ENCODE data around the gene CDH2.

CDH2 gene

DNA sequence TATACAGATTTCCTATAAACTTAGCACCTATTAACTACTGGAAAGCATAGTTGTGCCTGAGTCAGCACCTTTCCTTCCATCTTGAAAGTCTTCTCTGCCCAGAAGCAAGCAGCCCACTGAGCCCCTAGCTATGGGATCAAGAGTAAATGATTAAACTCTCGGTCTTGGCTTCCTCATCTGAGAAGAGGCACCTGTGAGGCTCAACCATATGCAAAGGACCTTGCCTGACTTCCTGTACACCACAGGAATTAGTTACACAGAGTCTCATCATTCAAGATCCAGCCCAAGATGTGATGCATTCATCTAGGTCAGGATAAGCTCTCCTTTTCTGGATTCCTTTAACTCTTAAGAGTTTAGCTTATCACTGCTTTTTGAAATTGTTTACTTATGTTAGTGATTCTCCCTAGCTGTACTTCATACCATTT is 96.0 kb downstream of the CDH2 start:
- no peak for DNase-seq

DNA sequence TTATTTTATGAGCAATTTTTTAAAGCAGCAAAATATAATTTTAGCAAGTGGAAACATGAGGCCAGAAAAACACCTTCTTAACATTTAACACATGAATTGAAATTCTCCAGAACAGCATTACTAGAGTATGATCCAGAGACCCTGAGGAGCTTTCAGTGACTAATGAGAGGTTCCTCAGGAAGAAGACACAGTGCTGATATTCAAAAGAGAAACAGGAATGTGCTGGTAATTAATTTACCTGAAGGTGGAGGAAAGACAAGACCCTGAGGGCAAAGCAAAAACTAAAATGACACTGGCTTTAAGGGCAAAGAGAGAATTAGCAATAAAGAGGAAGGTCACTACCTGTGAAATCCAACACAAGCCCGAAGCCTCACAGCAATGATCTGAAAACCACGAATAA is 97.0 kb downstream of the CDH2 start:
- DNase-seq, result no peak

DNA sequence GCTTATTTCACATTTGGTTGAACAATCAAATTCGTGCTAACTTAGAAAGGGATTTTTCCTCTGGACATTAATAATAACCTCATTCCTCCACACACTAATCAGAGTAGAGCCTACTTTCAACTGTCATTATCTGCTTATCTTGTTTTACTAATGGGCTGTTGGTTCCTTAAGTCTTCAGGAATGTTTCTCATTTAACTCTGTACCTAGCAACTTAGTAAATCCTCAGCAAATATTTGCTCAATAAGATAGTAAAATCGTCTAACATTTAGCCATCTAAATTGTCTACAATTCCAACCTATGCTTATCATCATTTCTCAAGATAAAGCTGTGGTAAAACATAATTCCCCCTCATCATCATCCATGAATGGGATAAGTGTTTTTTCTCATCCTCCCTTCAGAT is 98.1 kb downstream of the CDH2 start:
- DNase-seq, result no peak

DNA sequence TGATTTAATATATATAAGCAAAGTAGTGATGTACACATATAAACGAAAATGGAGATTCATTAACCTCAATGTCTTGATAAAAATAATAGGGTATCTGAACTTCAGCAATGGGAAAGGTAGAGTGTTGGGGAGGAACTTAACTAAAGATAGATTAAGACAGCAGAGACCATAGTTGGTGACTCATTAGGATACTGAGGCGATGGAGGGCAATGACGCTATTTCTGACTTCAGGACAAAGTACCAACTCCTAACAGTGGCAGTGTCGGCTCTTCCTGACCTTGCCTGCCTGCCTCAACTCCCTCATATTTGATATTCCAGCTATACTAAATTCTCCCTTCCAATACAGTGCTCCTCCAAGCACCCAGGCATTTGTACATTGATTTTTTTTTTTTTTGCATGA is 98.6 kb downstream of the CDH2 start:
- DNase-seq, result no peak

DNA sequence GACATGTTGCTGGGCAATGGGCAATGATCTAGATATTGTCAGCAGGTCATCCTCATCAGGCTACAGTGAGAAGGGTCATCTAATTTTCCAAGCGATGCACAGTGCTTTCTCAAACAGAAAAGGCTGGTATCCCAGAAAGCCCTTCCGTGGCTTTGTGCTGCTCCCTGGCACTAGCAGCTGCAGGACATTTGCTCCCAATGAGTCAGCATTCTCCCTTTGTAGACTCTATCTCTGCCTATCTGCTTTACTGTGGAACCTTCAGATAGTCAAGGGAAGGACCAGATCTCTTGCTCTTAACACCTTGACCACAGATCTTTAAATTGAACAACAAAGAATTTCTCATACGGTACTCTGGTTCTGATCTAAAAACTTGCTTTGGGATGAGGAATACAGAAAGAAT is 101.4 kb downstream of the CDH2 start:
- DNase-seq, result no peak

DNA sequence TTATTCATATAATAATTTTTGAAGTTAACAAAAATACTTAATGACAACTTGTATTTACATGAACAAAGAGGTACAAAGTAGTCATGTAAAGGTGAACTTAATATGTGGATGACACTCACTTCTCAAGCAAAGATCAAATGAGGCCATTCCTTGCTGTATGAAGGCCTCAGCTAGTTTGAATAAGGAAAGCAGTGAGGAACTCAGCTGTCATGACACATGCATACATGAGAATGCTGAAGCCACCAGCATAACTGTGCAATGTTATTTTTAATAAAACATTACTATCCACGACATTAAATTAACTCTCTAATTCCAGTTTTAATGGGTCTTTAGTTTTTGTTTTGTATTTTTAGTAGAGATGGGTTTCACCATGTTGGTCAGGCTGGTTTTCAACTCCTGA is 102.9 kb downstream of the CDH2 start:
- DNase-seq, result no peak

DNA sequence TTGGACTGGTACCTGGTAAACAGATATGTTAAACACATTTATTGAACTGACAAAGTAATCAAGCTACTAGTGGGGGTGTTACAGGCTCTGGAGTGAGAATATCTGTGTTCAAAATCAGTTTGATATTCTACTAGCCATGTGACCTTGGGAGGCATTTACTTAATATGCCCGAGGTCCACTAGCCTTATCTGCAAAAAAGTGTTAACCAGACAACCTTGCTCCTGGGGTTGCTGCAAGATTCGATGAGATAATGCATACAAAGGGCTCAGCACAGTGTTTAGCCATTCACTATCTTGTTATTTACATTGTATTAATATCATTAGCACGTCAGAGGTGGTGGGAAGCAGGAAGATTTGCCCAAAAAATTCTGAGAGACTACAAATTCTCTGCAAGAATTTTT is 103.3 kb downstream of the CDH2 start:
- DNase-seq, result no peak

DNA sequence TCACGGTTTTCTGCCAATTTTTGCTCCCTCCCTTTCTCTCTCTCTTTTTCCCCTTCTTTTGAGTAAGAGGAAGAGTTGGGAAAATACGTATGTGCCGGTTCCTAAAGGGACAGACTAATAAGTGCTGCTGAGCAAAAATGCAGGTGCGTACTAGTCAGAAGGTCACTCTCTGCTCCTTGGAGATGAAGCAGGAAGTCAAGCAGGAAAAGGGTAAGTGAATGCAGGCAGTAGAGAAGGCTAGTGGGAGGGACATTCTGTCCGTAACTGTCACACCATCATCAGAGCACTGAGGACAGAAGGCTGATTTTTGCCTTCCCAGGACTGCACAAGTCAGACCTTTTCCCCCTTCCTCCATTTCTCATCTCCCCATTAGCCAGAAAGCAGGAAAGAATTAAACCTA is 105.7 kb downstream of the CDH2 start:
- DNase-seq, result no peak

DNA sequence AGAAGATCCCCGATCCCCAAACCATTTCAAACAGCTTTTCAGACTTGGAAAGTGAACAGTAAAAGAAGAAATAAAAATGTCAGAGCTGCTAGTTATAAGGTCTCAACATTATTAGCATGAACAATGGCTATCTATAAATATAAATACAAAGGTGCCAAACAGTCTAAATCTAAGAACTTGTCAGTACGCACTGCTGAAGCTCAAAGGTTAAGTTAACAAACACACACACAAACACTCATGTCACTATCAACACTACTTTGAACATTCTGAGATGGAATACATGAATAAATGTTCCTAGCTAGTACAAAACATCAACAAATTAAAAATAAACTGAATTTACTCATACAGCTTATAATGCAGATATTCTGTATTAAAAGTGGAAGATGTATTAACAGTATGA is 108.7 kb downstream of the CDH2 start:
- no peak for DNase-seq

DNA sequence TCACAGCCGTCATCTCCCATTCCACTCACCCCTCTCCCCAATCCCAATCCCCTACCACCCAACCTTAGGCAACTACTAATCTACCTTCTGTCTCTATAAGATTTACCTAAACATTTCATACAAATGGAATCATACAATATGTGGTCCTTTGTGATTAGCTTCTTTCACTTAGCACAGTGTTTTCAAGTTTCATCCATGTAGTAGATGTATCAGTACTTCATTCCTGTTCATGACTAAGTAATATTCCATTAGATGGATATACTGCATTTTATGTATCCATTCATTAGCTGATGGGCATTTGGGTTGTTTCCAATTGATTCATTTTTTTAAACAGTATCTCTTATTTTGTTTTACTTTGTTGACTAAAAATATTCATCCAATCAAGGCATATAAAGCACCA is 109.6 kb downstream of the CDH2 start:
- no peak for DNase-seq

DNA sequence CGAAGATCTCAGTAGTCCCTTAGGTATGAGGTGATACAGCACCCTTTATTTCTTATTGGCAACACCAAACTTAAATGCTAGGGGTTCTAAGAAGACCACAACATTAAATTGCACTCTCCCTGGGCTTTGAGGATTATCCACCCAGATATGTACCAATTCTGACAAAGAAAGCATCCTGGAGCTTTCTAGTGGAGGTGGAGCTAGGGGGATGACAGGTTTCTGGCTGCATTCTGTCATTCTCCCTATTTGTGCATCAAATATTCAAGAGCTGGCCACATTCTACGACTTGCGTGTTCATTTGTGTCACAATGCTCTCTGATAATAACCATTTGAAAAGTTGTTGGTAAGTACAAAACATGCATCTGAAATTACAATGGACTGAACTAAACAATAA is 111.1 kb downstream of the CDH2 start:
- DNase-seq, result no peak

DNA sequence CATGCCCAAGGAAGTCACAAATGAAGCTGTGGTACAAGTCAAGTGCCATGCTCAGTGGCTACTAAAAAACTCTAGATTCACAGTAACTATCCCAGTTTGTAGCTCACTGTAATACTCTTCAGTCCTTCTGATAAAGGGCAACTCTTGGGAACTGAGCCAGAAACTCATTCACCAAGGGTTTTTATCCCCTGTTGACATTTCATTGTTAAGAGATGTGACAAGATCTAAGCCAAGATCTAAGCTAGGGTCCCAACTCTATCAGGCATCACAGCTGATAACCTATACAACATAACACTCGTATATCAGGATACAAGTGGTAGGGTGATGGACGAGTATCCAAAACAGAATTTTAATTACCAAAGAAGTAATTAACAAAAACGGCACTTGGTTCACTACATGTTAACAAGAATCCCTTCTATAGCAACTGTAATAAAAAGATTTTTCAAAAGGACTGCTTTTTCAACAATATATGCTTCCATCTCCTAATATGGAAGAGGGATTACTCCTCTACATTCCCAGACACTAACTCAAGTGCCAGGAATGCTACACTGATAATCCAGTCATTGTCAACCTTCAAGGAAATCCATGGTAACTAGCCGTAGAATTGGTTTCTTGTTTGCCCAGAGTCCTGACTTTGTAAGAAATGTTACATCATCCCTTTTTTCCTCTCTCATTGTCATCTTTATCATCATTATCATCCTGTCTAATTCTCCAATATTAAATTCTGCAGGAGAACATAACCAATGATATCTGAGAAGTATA is 111.7 kb downstream of the CDH2 start:
- DNase-seq, result no peak

DNA sequence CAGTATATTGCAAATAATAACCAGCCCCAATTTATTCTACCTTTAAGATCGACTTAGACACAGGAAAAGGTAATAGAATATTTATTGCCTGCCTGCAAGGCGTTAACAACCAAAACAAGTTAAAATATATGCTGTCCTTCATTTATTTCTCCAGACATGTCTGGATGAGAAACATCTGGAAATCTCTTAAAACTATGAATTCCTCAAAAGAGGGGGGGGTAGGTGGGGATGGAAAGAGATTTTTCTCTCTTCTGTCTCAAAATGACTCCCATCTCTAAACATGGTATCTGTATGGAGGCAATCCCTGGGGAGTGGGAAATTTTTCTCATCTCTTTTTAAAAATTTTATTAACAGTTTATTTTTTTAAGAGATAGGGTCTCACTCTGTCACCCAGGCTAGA is 113.0 kb downstream of the CDH2 start:
- no peak for DNase-seq

DNA sequence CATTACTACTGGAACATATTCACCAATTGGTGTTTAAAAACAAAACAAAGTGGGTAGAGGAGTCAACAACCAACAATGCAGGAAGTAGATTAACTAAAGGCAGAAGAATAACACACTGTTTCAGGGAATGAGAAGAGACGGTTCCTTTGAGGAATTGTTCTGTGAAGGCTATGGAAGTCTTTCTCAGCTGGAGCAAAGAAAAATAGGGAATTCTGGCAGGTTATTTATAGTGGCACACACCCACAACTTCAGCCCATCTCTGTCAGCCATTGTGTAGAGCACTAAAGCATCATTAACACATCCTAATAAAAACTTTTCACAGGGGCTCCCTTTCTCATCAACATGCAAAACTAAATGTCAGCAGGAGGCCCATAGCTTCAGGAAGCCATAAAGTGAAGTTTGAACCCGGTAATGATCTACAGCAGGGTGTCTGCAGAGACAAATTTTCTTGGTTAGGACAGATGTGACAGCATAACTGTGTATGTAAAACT is 113.6 kb downstream of the CDH2 start:
- DNase-seq, result no peak

DNA sequence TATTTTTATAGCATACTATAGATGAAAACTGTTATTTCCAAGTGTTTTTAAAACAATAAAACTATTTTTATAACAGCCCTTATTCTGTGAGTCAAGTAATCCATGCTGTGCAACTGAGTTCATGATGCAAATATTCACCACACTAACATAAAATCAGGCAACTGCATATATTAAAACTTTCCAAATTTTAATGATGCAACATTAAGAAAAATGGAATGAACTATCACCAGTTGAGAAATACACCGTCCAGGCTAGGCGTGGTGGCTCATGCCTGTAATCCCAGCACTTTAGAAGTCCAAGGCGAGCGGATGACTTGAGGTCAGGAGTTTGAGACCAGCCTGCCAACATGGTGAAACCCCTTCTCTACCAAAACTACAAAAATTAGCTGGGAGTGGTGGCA is 114.5 kb downstream of the CDH2 start:
- no peak for DNase-seq

DNA sequence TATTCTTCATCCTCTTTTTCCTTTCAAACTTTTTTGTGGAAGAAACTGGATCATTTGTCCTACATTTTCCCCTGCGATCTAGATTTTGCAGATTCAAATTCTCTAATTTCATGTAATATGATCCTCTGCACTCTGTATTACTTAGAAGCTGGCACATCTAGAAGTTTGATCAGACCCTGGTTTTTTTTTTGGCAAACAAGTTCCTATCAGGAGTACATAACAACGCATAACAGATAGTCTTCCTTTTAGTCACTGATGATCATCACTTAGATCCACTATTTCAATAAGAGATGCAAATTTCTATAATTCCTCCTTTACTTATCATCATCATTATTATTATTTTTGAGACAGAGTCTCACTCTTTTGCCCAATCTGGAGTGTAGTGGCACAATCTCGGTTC is 117.1 kb downstream of the CDH2 start:
- DNase-seq, result no peak

DNA sequence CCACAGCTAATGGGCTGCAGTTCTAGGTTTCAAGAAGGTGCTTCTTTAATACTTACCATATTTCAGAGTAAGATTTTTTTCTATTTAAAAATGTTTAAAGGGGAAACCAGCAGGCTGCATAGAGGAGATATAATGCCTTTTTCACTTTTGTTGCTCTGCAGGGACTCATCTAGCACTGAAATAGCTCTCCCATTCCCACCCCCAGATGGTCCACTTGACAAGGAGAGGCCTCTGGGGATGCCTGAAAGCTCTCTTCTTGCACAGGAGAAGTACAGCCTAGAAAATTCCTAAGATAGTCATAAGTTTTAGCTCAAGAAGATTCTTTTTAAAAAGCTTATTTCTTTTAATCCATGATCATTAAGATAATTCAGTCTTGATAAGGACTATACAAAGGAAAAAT is 126.4 kb downstream of the CDH2 start:
- DNase-seq, result no peak

DNA sequence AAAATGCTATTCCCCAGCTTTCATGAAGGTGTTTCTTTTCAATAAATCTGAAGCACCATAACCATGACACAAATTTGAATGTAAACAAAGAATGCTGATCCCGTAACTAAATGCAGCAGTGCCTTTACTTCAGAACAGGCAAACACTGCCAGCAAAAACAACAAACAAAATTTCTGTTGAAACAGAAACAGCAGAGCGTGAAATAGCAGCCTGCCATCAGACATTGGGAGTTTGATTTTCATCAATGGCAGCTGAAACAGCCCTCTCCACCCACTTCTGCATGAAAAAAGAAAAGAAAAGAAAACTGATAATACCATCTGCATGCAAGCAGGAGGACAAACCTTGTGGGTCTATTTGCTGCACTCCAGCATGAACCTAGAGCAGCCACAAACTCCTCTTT is 128.3 kb downstream of the CDH2 start:
- no peak for DNase-seq

DNA sequence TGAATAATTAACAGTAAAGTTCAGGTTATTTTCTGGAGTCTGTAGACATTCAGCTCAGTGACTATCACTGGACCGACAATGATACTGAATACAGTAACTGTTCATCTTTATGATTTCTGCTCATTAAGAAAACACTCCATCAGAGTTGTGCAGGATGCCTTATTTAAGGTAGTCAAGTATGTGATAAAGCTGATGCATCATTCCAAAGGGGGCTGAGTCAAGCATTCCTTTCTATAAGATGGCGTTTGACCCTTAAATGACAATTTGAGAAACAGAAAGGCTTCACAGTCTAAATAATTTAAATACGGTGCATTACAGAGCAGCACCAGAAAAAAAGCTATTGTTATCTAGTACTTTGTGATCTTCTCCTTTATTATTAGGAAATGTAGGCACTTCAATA is 131.1 kb downstream of the CDH2 start:
- DNase-seq, result no peak

DNA sequence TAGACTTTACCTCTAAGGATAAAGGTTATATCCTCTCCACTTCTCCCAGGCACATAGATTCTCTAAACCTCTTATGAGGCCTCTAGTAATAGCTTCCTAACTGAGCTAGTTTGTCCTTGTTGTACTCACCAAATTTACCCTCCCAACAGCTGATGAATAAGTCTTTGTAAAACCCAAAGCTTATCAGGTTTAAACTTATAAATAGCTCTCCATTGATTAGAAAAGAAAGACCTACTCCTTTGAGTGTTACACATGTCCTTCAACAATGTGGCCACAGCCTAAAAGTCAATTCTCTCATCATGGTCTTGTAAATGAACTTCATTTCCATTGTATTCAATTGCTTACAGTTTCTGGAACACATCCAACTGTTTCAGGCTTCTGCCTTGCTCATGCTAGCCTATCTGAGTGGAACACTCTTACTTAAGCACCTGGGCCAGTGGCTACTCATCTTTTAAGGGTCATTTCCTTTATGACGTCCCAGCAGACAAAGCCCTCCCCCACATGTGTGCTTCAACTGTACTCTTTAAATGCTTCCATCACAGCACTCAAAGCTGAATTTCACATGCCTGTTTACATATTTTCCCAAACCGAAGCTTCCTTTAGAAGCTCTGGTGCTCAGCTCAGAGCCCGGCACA is 131.6 kb downstream of the CDH2 start:
- DNase-seq, result no peak

DNA sequence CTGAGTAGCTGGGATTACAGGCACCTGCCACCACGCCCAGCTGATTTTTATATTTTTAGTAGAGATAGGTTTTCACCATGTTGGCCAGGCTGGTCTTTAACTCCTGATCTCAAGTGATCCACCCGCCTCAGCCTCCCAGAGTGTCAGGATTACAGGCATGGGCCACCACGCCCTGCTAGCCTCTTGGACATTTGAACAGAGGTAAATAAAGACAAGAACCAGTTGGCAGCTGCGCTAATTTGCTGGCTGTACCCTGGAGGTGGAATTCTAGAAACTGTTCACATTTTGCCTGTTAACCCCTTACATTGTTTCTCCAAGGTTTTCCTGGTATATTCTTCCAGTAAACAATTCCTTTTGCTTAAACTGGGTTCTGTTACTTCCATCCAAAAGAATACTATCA is 132.9 kb downstream of the CDH2 start:
- no peak for DNase-seq

DNA sequence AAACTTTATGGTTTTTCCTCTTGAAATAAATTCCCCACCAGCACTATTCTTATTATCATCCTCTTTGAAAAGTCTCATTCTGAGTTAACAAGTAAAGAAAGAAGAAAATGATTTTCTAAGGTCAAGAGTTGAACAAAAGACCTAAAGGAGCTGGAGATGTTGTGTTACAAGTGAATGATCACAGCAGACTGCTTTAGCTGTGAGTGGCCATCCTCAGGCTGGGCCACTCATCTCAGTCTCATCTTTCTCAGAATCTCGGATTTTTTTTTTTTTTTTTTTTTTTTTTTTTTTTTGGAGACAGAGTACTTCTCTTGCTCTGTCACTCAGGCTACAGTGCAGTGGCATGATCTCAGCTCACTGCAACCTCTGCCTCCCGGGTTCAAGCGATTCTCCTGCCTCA is 133.3 kb downstream of the CDH2 start:
- DNase-seq, result no peak

DNA sequence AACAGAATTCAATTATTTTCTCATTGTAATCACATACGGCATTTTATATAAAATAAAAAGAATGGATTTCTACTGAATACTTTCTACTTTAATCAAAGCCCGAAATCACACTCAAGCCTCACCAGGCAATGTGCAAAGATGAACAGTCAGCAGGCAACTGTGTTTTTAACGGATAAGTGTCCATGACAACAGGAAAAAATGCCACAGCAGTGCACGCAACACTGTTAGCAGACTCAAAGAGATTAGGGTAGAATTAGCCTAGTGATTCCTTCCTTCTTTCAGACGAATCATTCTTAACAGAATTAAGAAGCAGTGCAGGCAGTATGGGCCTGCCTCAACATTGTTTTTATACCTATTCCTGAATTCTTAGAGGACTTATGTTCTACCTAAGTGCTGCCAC is 135.6 kb downstream of the CDH2 start:
- DNase-seq, result no peak

DNA sequence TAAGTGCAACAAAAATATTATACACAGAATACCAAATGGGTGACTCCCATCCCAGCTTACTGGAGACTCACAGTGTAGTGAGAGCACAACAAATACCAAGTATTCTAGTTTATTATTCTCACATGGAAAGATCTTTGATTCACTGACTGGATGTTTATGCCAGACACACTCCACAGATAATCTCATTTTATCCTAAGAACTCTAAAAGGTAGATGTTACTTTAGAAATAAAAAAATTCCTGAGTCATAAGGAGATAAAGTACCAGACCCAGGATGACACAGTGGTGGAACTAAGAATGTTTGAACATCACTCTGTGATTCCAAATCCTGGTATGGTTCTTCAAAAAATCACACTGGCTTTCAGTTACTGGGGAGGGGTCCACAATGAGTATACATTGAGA is 136.2 kb downstream of the CDH2 start:
- no peak for DNase-seq

DNA sequence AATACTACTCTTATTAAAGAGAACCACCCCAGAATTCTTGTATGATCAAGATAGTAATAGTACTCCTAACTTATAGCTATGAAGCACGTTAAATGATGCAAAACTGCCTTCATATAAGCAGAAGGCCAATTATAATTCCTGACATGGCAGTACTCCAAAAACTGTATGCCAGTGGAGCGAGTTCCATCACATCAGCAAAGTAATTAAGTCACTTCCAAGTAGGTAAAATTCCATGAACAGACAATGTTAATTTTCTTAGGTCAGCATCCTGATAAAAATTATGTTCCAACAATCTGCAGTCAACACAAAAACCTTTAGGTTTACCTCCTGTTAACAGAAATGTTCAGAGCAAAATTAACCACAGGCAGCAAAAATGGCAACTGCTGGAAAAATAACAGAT is 136.7 kb downstream of the CDH2 start:
- no peak for DNase-seq

All from CD4-positive, alpha-beta T cell treated with Interleukin-1 beta for 1 hour (primary cell).